Measurements from ENCODE around the gene LRP8. TPM values are rescaled to one million over a fixed set of nuclear protein-coding genes. Genes with fewer than 3 reads are reported as not detected.

The LRP8 gene
- total and polyA plus RNA-seq, 2 of the 4 experiments (the other 2 are of a cell fraction), result 12.0 to 12.1 TPM

DNA sequence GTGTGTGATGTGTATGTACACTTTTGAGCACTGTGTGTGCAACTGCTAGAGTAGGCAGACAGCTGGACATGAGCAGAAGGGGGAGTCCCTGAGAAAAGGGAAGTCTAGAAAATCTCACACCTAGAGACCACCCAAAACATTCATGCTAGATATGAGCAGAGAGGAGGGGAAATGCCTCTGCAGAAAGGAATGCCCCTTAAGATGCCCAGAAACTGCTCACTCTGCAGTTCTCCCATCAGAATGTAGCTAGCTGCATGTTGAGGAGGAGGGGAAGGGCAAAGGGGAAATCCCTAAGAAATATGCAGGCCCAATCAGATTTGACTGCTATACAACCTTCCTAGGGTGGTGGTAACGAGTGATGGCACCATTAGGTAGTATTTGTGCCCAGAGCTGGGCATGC lies 57.8 kb downstream of the LRP8 start:
- Histone ChIP-seq H3K4ac (ENCODE audit: low read depth, low read length) (no peak overlapping the region), H3K14ac (replicated peaks; ENCODE audit: low read depth, low read length) (no peak overlapping the region), H3K9me1 (ENCODE audit: insufficient read depth, low read length) (peaks cover 4% of the 10 kb centered on the region; the same call in 1 of the 2 replicates), H3K9me3 (ENCODE audit: control insufficient read depth, insufficient read depth, low read length) (no peaks in the 10 kb centered on the region), H2BK5ac (ENCODE audit: low read depth, low read length, poor library complexity, severe bottlenecking) (no peak overlapping the region), H3K36me3 (ENCODE audit: control insufficient read depth, insufficient read depth, low read length) (peaks cover 5% of the 10 kb centered on the region; the same call in 1 of the 2 replicates), H3K9ac (ENCODE audit: low read depth, low read length) (no peak overlapping the region), H2BK20ac (ENCODE audit: low read depth, low read length) (no peak overlapping the region), H3K56ac (ENCODE audit: extremely low read depth, insufficient read depth, low read length) (no peak overlapping the region), H2AK5ac (ENCODE audit: low read depth, low read length) (no peak overlapping the region), H3K4me3 (ENCODE audit: insufficient read depth, low read depth, low read length) (no peak overlapping the region), H3K27ac (ENCODE audit: insufficient read depth, low read length) (no peak overlapping the region), H4K91ac (ENCODE audit: insufficient read depth, low read depth, low read length) (no peak overlapping the region), H2AK9ac (replicated peaks; ENCODE audit: low read depth, low read length, poor library complexity) (no peak overlapping the region), H2AFZ (replicated peaks; ENCODE audit: low read length, poor library complexity) (no peak overlapping the region), H2BK120ac (ENCODE audit: low read depth, low read length) (no peak overlapping the region), H3K27me3 (ENCODE audit: control insufficient read depth, insufficient read depth, low read length) (no peaks in the 10 kb centered on the region), H4K20me1 (ENCODE audit: insufficient read depth, low read length) (no peaks in the 10 kb centered on the region), H3K79me1 (ENCODE audit: low read depth in 1 of 2, low read length in 2 of 2) (no peaks in the 10 kb centered on the region), H3K23ac (ENCODE audit: low read depth, low read length) (no peak overlapping the region), H2BK15ac (ENCODE audit: low read depth, low read length) (no peak overlapping the region), H3K4me1 (ENCODE audit: control insufficient read depth, insufficient read depth, low read length) (no peaks in the 10 kb centered on the region), H3K18ac (ENCODE audit: low read depth, low read length) (no peak overlapping the region), H4K5ac (ENCODE audit: low read depth, low read length) (no peak overlapping the region), H3K4me2 (ENCODE audit: low read depth, low read length) (no peak overlapping the region), H4K8ac (ENCODE audit: low read depth in 2 of 2, low read length in 2 of 2) (no peak overlapping the region)
- CTCF ChIA-PET, result interaction anchor here (0.5 kb wide), 1 partner anchor 805 kb away, joined by 4 read pairs; no protein-coding TSS in a partner anchor
- DNase-seq (no peak), ATAC-seq (ENCODE audit: low read depth) (no peak)
- TF ChIP-seq CHD1 (IDR thresholded peaks at IDR 0.05; ENCODE audit: low read depth, low read length), result no peak
- no peak for TF ChIP-seq CEBPB (IDR thresholded peaks at IDR 0.05; ENCODE audit: low read depth, low read length)
- TF ChIP-seq MAFK (IDR thresholded peaks at IDR 0.05; ENCODE audit: low read depth, low read length), result no peak
- TF ChIP-seq NFE2L2 (IDR thresholded peaks at IDR 0.05; ENCODE audit: low read depth, low read length), result no peak
- WGBS, 2 experiments (ENCODE audit: extremely low coverage in 2 of 2, insufficient read length in 1 of 2), result 100% methylated on average over 1 of the region's 1 CpG; no CpG with 5 or more reads in 1 of the 2 experiments
- dilution Hi-C loops (cut with HindIII; ENCODE audit: low sequenced_read_pairs, unreplicated experiment), result no loop called here
- intact Hi-C loops (cut with micrococcal nuclease), result no loop called here
- POLR2A ChIA-PET (ENCODE audit: unreplicated experiment), result no interaction called here
- BruUV-seq (replicated peaks), result no TSS peak
- in situ Hi-C loops (cut with MboI; ENCODE audit: low sequenced_read_pairs), result no loop called here

Data from IMR-90 (cell line).